ENCODE data around the gene GHRL. TPM values are rescaled to one million over a fixed set of nuclear protein-coding genes. Genes with fewer than 3 reads are reported as not detected.

The GHRL gene
- total RNA-seq, 4 donors from 2014 or later, result 0.38 to 1.5 TPM; not detected in 2

- Histone ChIP-seq H3K4me1 (peaks cover 0 to 24% (median 6%) of the 10 kb centered on the region in 3 donors), H3K9me3 (no peaks in the 10 kb centered on the region), H3K27ac (no peak overlapping the region), H3K36me3 (peaks cover 9 to 82% (median 42%) of the 10 kb centered on the region in 3 donors), H3K27me3 (no peaks in the 10 kb centered on the region), H3K4me3 (no peak overlapping the region)
- intact Hi-C loops (cut with DNase I), result no loop called here
- WGBS, 2 donors, result 87 to 89% methylated on average over 10 of the region's 13 CpGs
- no peak for DNase-seq
- TF ChIP-seq POLR2A (IDR thresholded peaks at IDR 0.05) (no peak), CTCF (IDR thresholded peaks at IDR 0.05) (no peak)
Measured at GRCh38 chr3:10279384-10280176, 13.2 kb downstream of the GHRL start.

GRCh38 chr3:10278501-10278900, 14.2 kb downstream of the GHRL start:
- Histone ChIP-seq H3K27ac (no peak overlapping the region), H3K27me3 (no peaks in the 10 kb centered on the region), H3K9me3 (no peaks in the 10 kb centered on the region), H3K4me1 (peaks cover 3 to 24% (median 3%) of the 10 kb centered on the region in 3 donors), H3K36me3 (peaks cover 9 to 91% (median 42%) of the 10 kb centered on the region in 3 donors), H3K4me3 (no peak overlapping the region)
- 100% methylated on average over 1 of the region's 1 CpG; no CpG with 5 or more reads in 1 of the 2 donors for WGBS, 2 donors
- DNase-seq, result no peak
- TF ChIP-seq POLR2A (IDR thresholded peaks at IDR 0.05) (no peak), CTCF (IDR thresholded peaks at IDR 0.05) (no peak)
- intact Hi-C loops (cut with DNase I), result no loop called here

GRCh38 chr3:10277115-10277625, 15.6 kb downstream of the GHRL start:
- WGBS, 2 donors, result 93 to 100% methylated on average over 2 to 3 of the region's 3 CpGs
- Histone ChIP-seq H3K27ac (no peak overlapping the region), H3K36me3 (peaks cover 9 to 95% (median 43%) of the 10 kb centered on the region in 3 donors), H3K9me3 (no peaks in the 10 kb centered on the region), H3K4me1 (peaks cover 4 to 31% (median 10%) of the 10 kb centered on the region in 3 donors), H3K27me3 (no peaks in the 10 kb centered on the region), H3K4me3 (no peak overlapping the region)
- intact Hi-C loops (cut with DNase I), result no loop called here
- TF ChIP-seq CTCF (IDR thresholded peaks at IDR 0.05) (no peak), POLR2A (IDR thresholded peaks at IDR 0.05) (no peak)
- no peak for DNase-seq

- no peak for DNase-seq
- Histone ChIP-seq H3K27ac (no peak overlapping the region), H3K4me3 (no peak overlapping the region), H3K27me3 (no peaks in the 10 kb centered on the region), H3K36me3 (peaks cover 9 to 95% (median 57%) of the 10 kb centered on the region in 3 donors), H3K9me3 (no peaks in the 10 kb centered on the region), H3K4me1 (peaks cover 4 to 33% (median 10%) of the 10 kb centered on the region in 3 donors)
- WGBS, 2 donors, result 75 to 88% methylated on average over 1 of the region's 1 CpG
- intact Hi-C loops (cut with DNase I), result no loop called here
- TF ChIP-seq CTCF (IDR thresholded peaks at IDR 0.05), result no peak
- TF ChIP-seq POLR2A (IDR thresholded peaks at IDR 0.05), result no peak
Measured at GRCh38 chr3:10274601-10275000, 18.1 kb downstream of the GHRL start.

- WGBS, 2 donors, result 17 to 24% methylated on average over 1 of the region's 1 CpG
- Histone ChIP-seq H3K4me3 (no peak overlapping the region), H3K9me3 (no peaks in the 10 kb centered on the region), H3K27ac (no peak overlapping the region), H3K36me3 (peaks cover 9 to 95% (median 49%) of the 10 kb centered on the region in 3 donors), H3K27me3 (no peaks in the 10 kb centered on the region), H3K4me1 (peaks cover 4 to 33% (median 10%) of the 10 kb centered on the region in 3 donors)
- TF ChIP-seq POLR2A (IDR thresholded peaks at IDR 0.05) (no peak), CTCF (IDR thresholded peaks at IDR 0.05) (no peak)
- intact Hi-C loops (cut with DNase I), result no loop called here
- no peak for DNase-seq
Measured at GRCh38 chr3:10273702-10274305, 18.9 kb downstream of the GHRL start.

All from esophagus squamous epithelium (tissue), 5 donors.